Measurements from ENCODE around the gene HYAL2. TPM values are rescaled to one million over a fixed set of nuclear protein-coding genes. Genes with fewer than 3 reads are reported as not detected.

The HYAL2 gene
- total and polyA plus RNA-seq, 4 donors: 19.5 to 57.6 (median 33.2) TPM

DNA sequence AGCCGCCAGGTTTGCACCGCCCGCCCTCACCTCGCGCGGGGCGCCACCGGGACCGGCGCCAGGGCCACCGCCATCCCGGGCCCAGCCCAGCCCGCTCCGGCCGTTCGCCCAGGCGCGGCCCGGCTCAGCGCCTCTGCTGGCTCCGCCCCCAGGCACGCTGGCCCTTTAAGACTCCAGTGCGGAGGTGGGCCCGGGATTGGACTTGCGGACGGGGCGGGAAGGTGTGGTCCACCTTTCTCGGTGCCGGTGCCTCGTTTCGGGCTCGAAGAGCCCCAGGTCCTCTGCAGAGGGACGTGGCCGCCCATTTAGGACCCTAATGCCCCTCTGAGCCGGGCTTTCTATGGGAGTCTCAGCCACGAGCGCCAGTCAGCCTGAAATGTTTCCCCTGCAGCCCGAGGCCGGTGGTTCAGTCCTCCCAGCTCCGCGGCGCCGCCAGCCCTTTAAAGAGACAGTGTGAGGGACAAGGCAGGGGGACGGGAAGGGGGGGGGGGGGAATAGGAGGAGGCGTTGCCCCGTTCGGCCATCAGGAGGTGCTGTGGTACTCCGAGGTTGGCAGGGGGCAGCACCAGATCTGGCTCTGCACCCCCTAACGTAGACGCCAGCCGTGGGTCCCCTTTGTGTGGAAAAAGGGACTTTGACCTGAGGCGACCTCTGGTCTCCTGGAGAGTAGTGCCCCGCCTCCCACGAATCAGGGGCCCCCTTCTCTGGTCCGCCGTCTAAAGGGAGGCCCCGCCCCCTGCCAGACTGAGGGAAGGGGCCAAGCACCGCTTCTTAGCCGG is 1.0 kb downstream of the HYAL2 start (continued):
- TF ChIP-seq, protein P1, sequence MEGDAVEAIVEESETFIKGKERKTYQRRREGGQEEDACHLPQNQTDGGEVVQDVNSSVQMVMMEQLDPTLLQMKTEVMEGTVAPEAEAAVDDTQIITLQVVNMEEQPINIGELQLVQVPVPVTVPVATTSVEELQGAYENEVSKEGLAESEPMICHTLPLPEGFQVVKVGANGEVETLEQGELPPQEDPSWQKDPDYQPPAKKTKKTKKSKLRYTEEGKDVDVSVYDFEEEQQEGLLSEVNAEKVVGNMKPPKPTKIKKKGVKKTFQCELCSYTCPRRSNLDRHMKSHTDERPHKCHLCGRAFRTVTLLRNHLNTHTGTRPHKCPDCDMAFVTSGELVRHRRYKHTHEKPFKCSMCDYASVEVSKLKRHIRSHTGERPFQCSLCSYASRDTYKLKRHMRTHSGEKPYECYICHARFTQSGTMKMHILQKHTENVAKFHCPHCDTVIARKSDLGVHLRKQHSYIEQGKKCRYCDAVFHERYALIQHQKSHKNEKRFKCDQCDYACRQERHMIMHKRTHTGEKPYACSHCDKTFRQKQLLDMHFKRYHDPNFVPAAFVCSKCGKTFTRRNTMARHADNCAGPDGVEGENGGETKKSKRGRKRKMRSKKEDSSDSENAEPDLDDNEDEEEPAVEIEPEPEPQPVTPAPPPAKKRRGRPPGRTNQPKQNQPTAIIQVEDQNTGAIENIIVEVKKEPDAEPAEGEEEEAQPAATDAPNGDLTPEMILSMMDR (IDR thresholded peaks at IDR 0.05; ENCODE audit: low read depth, low read length, missing input control): peak; percentile 31
- TF ChIP-seq HNF4G (IDR thresholded peaks at IDR 0.05) (no peak), YY1 (IDR thresholded peaks at IDR 0.05) (no peak)

DNA sequence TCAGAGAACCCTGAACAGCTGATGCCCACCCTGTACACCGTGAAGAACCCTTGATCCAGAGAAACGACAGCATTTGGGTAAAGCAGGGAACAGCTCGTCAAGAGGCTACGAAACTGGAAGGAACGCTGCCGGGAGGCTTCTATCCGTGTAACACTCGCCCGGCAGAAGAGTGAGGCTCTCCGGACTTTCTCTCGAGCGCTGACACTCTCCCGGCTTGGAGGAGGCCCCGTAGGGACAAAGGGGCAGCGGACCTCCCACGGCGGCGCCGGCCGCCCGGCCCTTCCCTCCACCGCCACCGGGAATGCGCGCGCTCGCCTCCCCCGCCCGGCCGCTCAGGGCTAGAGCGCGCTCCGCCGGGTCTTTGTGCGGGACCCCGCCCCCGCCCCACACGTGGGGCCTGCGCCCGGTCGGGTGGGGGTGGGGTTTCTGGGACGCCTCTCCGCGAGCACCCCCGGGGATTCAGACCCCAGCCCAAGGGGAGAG is 1.7 kb downstream of the HYAL2 start:
- H3K36me3 ChIP-seq (ENCODE audit: control insufficient read depth in 4 of 4, insufficient read depth in 3 of 4, low read depth in 1 of 4, low read length in 3 of 4): peaks cover 0 to 14% (median 4%) of the 10 kb centered on the region in 4 donors
- H3K27me3 ChIP-seq (ENCODE audit: control insufficient read depth in 4 of 4, insufficient read depth in 4 of 4, low read length in 3 of 4): no peaks in the 10 kb centered on the region
- DNase-seq (ENCODE audit: low spot score): peak; percentile 77
- TF ChIP-seq, protein P1 (IDR thresholded peaks at IDR 0.05; ENCODE audit: low read depth, low read length, missing input control): peak; percentile 19
- TF ChIP-seq GABPA (IDR thresholded peaks at IDR 0.05 in 1 of 2, conservative IDR thresholded peaks at IDR 0.05 in 1 of 2): no peak
- TF ChIP-seq HNF4G (IDR thresholded peaks at IDR 0.05): no peak
- no peak for TF ChIP-seq HNF4A (conservative IDR thresholded peaks at IDR 0.05)
- TF ChIP-seq RXRA (IDR thresholded peaks at IDR 0.05): no peak
- no peak for TF ChIP-seq EGR1 (IDR thresholded peaks at IDR 0.05; ENCODE audit: low read depth in 2 of 2)
- no peak for TF ChIP-seq SP1 (IDR thresholded peaks at IDR 0.05)
- peak overlapping the region; percentile 81 to 96 (median 95) for H3K4me3 ChIP-seq (ENCODE audit: low read depth in 1 of 3, low read length in 3 of 3)
- under 1% methylated on average over 45 of the region's 45 CpGs for WGBS
- H3K9me3 ChIP-seq (ENCODE audit: control insufficient read depth in 4 of 4, low read length in 3 of 4): no peaks in the 10 kb centered on the region
- peaks cover 15 to 66% (median 53%) of the 10 kb centered on the region in 4 donors for H3K4me1 ChIP-seq (ENCODE audit: control insufficient read depth in 4 of 4, insufficient read depth in 4 of 4, low read length in 3 of 4)
- peak overlapping the region; percentile 98 to 99 for H3K27ac ChIP-seq (ENCODE audit: low read depth in 1 of 2, low read length in 2 of 2)
- peak overlapping the region; percentile 86 to 97 for H3K9ac ChIP-seq (ENCODE audit: low read depth in 1 of 2, low read length in 2 of 2)

DNA sequence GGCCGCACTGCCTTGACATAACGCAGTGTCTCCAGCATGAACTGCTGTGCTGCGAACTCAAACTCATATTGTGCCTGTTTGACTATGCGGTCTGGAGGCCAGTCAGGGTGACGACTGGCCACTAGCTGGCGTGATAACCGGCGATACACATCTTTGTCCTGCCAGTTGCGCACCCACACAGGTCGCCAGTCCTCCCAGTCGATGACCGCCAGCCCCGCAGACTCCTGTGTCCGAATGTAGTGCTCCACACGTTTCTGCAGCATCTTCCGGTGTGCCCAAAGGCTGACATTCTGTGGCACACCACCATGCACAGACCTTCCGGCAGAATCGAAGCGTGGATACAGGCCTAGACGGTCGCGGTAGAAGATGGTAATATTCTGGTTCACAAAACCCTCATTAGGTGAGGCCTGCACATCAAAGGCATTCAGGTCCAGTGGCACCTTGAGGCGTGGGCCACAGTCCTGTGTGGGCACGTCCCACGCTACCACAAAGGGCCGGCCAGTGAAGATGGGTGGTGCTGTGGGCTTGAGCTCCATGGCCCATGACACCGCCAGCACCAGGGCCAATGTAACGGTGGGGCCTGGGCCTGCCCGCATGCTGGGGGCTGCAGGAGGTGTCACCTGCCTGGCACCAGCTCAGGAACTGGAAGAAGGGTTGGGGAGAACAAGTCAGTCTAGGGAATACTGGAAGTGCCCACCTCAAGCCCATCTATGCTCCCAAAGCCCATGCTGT is 2.5 kb downstream of the HYAL2 start:
- Histone ChIP-seq H3K4me3 (ENCODE audit: low read depth in 1 of 3, low read length in 3 of 3) (peak overlapping the region; percentile 81 to 96 (median 95)), H3K36me3 (ENCODE audit: control insufficient read depth in 4 of 4, insufficient read depth in 3 of 4, low read depth in 1 of 4, low read length in 3 of 4) (peaks cover 0 to 10% (median 2%) of the 10 kb centered on the region in 4 donors), H3K9ac (ENCODE audit: low read depth in 1 of 2, low read length in 2 of 2) (peak overlapping the region; percentile 86 to 97), H3K4me1 (ENCODE audit: control insufficient read depth in 4 of 4, insufficient read depth in 4 of 4, low read length in 3 of 4) (peaks cover 15 to 62% (median 53%) of the 10 kb centered on the region in 4 donors), H3K27ac (ENCODE audit: low read depth in 1 of 2, low read length in 2 of 2) (peak overlapping the region; percentile 98 to 99), H3K27me3 (ENCODE audit: control insufficient read depth in 4 of 4, insufficient read depth in 4 of 4, low read length in 3 of 4) (no peaks in the 10 kb centered on the region), H3K9me3 (ENCODE audit: control insufficient read depth in 4 of 4, low read length in 3 of 4) (no peaks in the 10 kb centered on the region)
- DNase-seq (ENCODE audit: low spot score): no peak
- WGBS: 80% methylated on average over 29 of the region's 29 CpGs
- TF ChIP-seq FOXA1 (IDR thresholded peaks at IDR 0.05): no peak
- no peak for TF ChIP-seq RXRA (IDR thresholded peaks at IDR 0.05)
- TF ChIP-seq JUND (IDR thresholded peaks at IDR 0.05): no peak
- TF ChIP-seq, protein P2, sequence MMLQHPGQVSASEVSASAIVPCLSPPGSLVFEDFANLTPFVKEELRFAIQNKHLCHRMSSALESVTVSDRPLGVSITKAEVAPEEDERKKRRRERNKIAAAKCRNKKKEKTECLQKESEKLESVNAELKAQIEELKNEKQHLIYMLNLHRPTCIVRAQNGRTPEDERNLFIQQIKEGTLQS (IDR thresholded peaks at IDR 0.05): no peak
- TF ChIP-seq, protein P3, sequence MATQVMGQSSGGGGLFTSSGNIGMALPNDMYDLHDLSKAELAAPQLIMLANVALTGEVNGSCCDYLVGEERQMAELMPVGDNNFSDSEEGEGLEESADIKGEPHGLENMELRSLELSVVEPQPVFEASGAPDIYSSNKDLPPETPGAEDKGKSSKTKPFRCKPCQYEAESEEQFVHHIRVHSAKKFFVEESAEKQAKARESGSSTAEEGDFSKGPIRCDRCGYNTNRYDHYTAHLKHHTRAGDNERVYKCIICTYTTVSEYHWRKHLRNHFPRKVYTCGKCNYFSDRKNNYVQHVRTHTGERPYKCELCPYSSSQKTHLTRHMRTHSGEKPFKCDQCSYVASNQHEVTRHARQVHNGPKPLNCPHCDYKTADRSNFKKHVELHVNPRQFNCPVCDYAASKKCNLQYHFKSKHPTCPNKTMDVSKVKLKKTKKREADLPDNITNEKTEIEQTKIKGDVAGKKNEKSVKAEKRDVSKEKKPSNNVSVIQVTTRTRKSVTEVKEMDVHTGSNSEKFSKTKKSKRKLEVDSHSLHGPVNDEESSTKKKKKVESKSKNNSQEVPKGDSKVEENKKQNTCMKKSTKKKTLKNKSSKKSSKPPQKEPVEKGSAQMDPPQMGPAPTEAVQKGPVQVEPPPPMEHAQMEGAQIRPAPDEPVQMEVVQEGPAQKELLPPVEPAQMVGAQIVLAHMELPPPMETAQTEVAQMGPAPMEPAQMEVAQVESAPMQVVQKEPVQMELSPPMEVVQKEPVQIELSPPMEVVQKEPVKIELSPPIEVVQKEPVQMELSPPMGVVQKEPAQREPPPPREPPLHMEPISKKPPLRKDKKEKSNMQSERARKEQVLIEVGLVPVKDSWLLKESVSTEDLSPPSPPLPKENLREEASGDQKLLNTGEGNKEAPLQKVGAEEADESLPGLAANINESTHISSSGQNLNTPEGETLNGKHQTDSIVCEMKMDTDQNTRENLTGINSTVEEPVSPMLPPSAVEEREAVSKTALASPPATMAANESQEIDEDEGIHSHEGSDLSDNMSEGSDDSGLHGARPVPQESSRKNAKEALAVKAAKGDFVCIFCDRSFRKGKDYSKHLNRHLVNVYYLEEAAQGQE (IDR thresholded peaks at IDR 0.05): no peak
- TF ChIP-seq, protein P1 (IDR thresholded peaks at IDR 0.05; ENCODE audit: low read depth, low read length, missing input control): no peak
- TF ChIP-seq FOXA2 (IDR thresholded peaks at IDR 0.05): no peak
- TF ChIP-seq TAF1 (conservative IDR thresholded peaks at IDR 0.05): no peak
- TF ChIP-seq SP1 (IDR thresholded peaks at IDR 0.05): no peak
- no peak for TF ChIP-seq NR2F2 (IDR thresholded peaks at IDR 0.05)
- TF ChIP-seq HNF4G (IDR thresholded peaks at IDR 0.05): no peak
- TF ChIP-seq HNF4A (conservative IDR thresholded peaks at IDR 0.05): no peak
- no peak for TF ChIP-seq YY1 (IDR thresholded peaks at IDR 0.05)
- no peak for TF ChIP-seq RAD21 (IDR thresholded peaks at IDR 0.05)

All from liver (tissue), 9 donors.